ENCODE measurements around the gene LAMC3.

GRCh38 chr9:131111186-131111853, 102.3 kb downstream of the LAMC3 start:
- TF ChIP-seq CTCF (IDR thresholded peaks at IDR 0.05): no peak
- TF ChIP-seq POLR2A (IDR thresholded peaks at IDR 0.05): no peak

Measured in testis (tissue), 2 donors.